ENCODE data around the gene PLCL2. TPM values are rescaled to one million over a fixed set of nuclear protein-coding genes. Genes with fewer than 3 reads are reported as not detected.

PLCL2 gene
- total RNA-seq, 2 donors from 2014 or later = 13.7 to 25.7 TPM

DNA sequence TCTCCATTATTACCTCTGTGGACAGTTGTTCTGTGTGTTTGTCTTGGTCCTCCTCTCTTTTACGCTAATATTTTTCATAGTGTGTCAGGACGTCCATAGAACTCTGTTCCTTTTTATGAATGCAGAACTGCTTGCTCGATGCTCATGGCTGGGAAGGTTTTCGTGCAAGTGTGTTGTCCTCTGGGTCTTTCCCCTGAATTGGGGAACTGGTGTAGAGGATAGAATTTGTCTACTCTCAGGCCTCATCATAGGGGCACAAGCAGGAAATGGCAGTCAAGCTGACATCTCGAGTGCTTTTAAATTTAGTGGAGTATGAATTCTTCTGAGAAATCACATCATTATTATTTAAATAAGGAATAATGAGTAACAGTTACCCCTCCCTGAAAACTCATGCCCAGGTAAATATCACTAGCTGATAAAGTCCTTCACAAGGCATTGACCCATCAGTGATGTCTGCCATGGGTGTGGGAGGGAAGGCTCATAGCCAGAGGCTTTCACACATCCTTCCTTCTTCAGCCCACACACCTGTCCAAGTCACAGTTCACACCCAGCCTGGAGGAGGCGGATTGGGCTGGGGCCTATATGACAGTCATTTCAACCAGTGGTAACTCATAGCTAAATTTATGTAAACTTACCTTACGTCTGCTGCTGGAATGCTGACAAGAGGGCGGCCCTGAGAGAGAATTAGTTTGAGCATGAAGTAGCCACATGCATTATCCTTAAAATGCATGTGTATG is 226.1 kb downstream of the PLCL2 start:
- no peak for DNase-seq
- no peaks in the 10 kb centered on the region for H3K9me3 ChIP-seq
- H3K36me3 ChIP-seq (replicated peaks in 1 of 2; ENCODE audit: insufficient read depth in 1 of 2, low read depth in 2 of 2) = no peaks in the 10 kb centered on the region
- H3K4me1 ChIP-seq = no peaks in the 10 kb centered on the region
- intact Hi-C loops (cut with DNase I) = no loop called here
- H3K4me3 ChIP-seq = no peak overlapping the region
- TF ChIP-seq, protein P1, sequence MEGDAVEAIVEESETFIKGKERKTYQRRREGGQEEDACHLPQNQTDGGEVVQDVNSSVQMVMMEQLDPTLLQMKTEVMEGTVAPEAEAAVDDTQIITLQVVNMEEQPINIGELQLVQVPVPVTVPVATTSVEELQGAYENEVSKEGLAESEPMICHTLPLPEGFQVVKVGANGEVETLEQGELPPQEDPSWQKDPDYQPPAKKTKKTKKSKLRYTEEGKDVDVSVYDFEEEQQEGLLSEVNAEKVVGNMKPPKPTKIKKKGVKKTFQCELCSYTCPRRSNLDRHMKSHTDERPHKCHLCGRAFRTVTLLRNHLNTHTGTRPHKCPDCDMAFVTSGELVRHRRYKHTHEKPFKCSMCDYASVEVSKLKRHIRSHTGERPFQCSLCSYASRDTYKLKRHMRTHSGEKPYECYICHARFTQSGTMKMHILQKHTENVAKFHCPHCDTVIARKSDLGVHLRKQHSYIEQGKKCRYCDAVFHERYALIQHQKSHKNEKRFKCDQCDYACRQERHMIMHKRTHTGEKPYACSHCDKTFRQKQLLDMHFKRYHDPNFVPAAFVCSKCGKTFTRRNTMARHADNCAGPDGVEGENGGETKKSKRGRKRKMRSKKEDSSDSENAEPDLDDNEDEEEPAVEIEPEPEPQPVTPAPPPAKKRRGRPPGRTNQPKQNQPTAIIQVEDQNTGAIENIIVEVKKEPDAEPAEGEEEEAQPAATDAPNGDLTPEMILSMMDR (IDR thresholded peaks at IDR 0.05) = no peak
- TF ChIP-seq POLR2A (IDR thresholded peaks at IDR 0.05) = no peak
- ATAC-seq = no peak
- H3K27me3 ChIP-seq = no peaks in the 10 kb centered on the region
- 74 to 86% methylated on average over 8 of the region's 8 CpGs for WGBS, 2 donors
- no peak overlapping the region for H3K27ac ChIP-seq

DNA sequence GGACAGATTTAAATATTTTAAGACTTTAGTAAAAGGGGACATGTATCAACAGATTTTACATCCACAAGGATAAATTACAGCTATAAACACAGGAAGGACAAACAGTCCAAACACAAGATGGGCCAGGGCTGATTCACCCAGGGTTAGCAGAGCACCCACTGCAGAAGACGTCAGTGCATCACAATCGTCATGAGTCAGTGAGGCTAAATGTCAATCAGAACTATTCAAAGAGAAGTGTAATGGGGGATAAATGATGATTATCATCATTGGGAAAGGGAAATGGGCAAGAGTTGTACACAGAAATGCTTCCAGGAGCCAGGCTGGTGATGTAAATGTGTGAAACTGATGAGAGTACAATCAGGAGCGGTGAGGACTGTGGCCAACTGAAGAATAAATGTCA is 226.8 kb downstream of the PLCL2 start:
- ATAC-seq (no peak), DNase-seq (no peak)
- intact Hi-C loops (cut with DNase I) = no loop called here
- H3K27me3 ChIP-seq = no peaks in the 10 kb centered on the region
- TF ChIP-seq POLR2A (IDR thresholded peaks at IDR 0.05) = no peak
- TF ChIP-seq, protein P1 (IDR thresholded peaks at IDR 0.05) = no peak
- H3K27ac ChIP-seq = no peak overlapping the region
- no peaks in the 10 kb centered on the region for H3K4me1 ChIP-seq
- 84 to 89% methylated on average over 3 of the region's 3 CpGs for WGBS, 2 donors
- no peak overlapping the region for H3K4me3 ChIP-seq
- H3K9me3 ChIP-seq = no peaks in the 10 kb centered on the region
- no peaks in the 10 kb centered on the region for H3K36me3 ChIP-seq (replicated peaks in 1 of 2; ENCODE audit: insufficient read depth in 1 of 2, low read depth in 2 of 2)

GRCh38 chr3:17115186-17115585 is 230.4 kb downstream of the PLCL2 start:
- no peak overlapping the region for H3K27ac ChIP-seq
- no peaks in the 10 kb centered on the region for H3K4me1 ChIP-seq
- no peak overlapping the region for H3K4me3 ChIP-seq
- no peaks in the 10 kb centered on the region for H3K36me3 ChIP-seq (replicated peaks in 1 of 2; ENCODE audit: insufficient read depth in 1 of 2, low read depth in 2 of 2)
- DNase-seq = no peak
- H3K27me3 ChIP-seq = no peaks in the 10 kb centered on the region
- no peaks in the 10 kb centered on the region for H3K9me3 ChIP-seq
- TF ChIP-seq POLR2A (IDR thresholded peaks at IDR 0.05) = no peak
- TF ChIP-seq, protein P1 (IDR thresholded peaks at IDR 0.05) = no peak
- WGBS, 2 donors = 89 to 97% methylated on average over 3 of the region's 3 CpGs
- ATAC-seq = no peak
- intact Hi-C loops (cut with DNase I) = no loop called here

GRCh38 chr3:17116007-17116600 is 231.3 kb downstream of the PLCL2 start:
- TF ChIP-seq POLR2A (IDR thresholded peaks at IDR 0.05) = no peak
- TF ChIP-seq, protein P1 (IDR thresholded peaks at IDR 0.05) = no peak
- Histone ChIP-seq H3K4me1 (no peaks in the 10 kb centered on the region), H3K27ac (no peak overlapping the region), H3K9me3 (no peaks in the 10 kb centered on the region), H3K4me3 (no peak overlapping the region), H3K36me3 (replicated peaks in 1 of 2; ENCODE audit: insufficient read depth in 1 of 2, low read depth in 2 of 2) (no peaks in the 10 kb centered on the region), H3K27me3 (no peaks in the 10 kb centered on the region)
- DNase-seq (no peak), ATAC-seq (peak; percentile 18)
- intact Hi-C loops (cut with DNase I) = no loop called here
- 68 to 71% methylated on average over 8 of the region's 8 CpGs for WGBS, 2 donors

DNA sequence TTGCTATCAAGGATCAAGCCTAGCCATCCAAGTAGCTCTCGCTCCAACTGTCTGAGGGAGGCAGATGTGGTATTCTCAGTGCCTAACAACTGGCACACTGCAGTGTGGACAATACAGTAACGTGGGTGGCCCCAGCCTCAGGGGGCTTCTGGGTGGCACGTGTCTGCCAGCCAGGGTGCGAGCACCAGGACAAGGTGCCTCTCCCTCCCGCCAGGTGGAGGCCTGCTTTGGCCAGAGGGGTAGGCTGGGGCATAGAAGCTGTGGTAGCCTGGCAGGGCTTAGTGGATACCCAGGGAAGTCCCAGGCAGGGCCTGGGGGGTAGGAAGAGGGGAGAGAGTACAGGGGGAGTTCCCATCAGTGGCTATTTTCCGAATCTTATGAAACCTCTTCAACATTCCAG is 234.0 kb downstream of the PLCL2 start:
- H3K27ac ChIP-seq = no peak overlapping the region
- no peak for TF ChIP-seq POLR2A (IDR thresholded peaks at IDR 0.05)
- TF ChIP-seq, protein P1 (IDR thresholded peaks at IDR 0.05) = no peak
- WGBS, 2 donors = 86 to 90% methylated on average over 5 to 6 of the region's 6 CpGs
- no peaks in the 10 kb centered on the region for H3K4me1 ChIP-seq
- H3K9me3 ChIP-seq = no peaks in the 10 kb centered on the region
- H3K27me3 ChIP-seq = no peaks in the 10 kb centered on the region
- intact Hi-C loops (cut with DNase I) = no loop called here
- H3K4me3 ChIP-seq = no peak overlapping the region
- H3K36me3 ChIP-seq (replicated peaks in 1 of 2; ENCODE audit: insufficient read depth in 1 of 2, low read depth in 2 of 2) = no peaks in the 10 kb centered on the region
- no peak for ATAC-seq
- no peak for DNase-seq

All from body of pancreas (tissue), 4 donors.